SJSA1 (cell line): ENCODE measurements around the gene SDHA. TPM values are rescaled to one million over a fixed set of nuclear protein-coding genes. Genes with fewer than 3 reads are reported as not detected.

Experiments used
- DNase-seq, 2 experiments: peaks; one replicate each; pipeline ENCODE4 v3.0.0-alpha.2; 2015 to 2020; ENCODE audit warnings: low spot score in 2 of 2, low read depth in 1 of 2
- H3K27ac ChIP-seq: fragments of 250-450 bp; sonication (Bioruptor Pico); 2 replicates; pipeline ENCODE4 v1.5.1; 2020; ENCODE audit warnings: mild to moderate bottlenecking, moderate library complexity
- H3K27me3 ChIP-seq: fragments of 250-450 bp; sonication (Bioruptor Pico); replicated peaks from 2 replicates; pipeline ENCODE4 v1.5.1; 2020; ENCODE audit warnings: mild to moderate bottlenecking, moderate library complexity
- H3K36me3 ChIP-seq: fragments of 250-450 bp; sonication (Bioruptor Pico); 2 replicates; pipeline ENCODE4 v1.5.1; 2020; ENCODE audit warnings: mild to moderate bottlenecking
- H3K4me1 ChIP-seq: fragments of 250-450 bp; sonication (Bioruptor Pico); replicated peaks from 2 replicates; pipeline ENCODE4 v1.6.1; 2021; ENCODE audit warnings: mild to moderate bottlenecking
- H3K4me3 ChIP-seq: fragments of 250-450 bp; sonication (Bioruptor Pico); 2 replicates; pipeline ENCODE4 v1.5.1; 2020; ENCODE audit warnings: mild to moderate bottlenecking
- H3K9me3 ChIP-seq: fragments of 250-450 bp; sonication (Bioruptor Pico); replicated peaks from 2 replicates; pipeline ENCODE4 v1.5.1; 2020; ENCODE audit warnings: mild to moderate bottlenecking
- total RNA-seq: library from RNA; depleted of rRNA; stranded (reverse); fragments of >200 nt; shearing (Covaris generic); gene quantifications from 2 replicates; pipeline ENCODE4 v1.2.3, GENCODE V29; 2014

SDHA gene
- total RNA-seq, 1 experiment from 2014 or later = 57.1 TPM

- no peak for DNase-seq
- H3K27me3 ChIP-seq = no peaks in the 10 kb centered on the region
- H3K36me3 ChIP-seq = no peaks in the 10 kb centered on the region
- H3K4me3 ChIP-seq = no peak overlapping the region
- H3K4me1 ChIP-seq = no peaks in the 10 kb centered on the region
- no peak overlapping the region for H3K27ac ChIP-seq
- H3K9me3 ChIP-seq = no peaks in the 10 kb centered on the region
Observed at GRCh38 chr5:197892-198489, 20.1 kb upstream of the SDHA start.

GRCh38 chr5:198516-199196 is 19.5 kb upstream of the SDHA start:
- H3K9me3 ChIP-seq = no peaks in the 10 kb centered on the region
- H3K36me3 ChIP-seq = peaks cover 1% of the 10 kb centered on the region
- no peak overlapping the region for H3K27ac ChIP-seq
- H3K27me3 ChIP-seq = no peaks in the 10 kb centered on the region
- no peak overlapping the region for H3K4me3 ChIP-seq
- no peaks in the 10 kb centered on the region for H3K4me1 ChIP-seq
- no peak for DNase-seq

GRCh38 chr5:199197-199949 is 18.7 kb upstream of the SDHA start:
- Histone ChIP-seq H3K27me3 (no peaks in the 10 kb centered on the region), H3K9me3 (no peaks in the 10 kb centered on the region), H3K27ac (no peak overlapping the region), H3K4me1 (no peaks in the 10 kb centered on the region), H3K4me3 (no peak overlapping the region), H3K36me3 (peaks cover 8% of the 10 kb centered on the region)
- no peak for DNase-seq

- H3K9me3 ChIP-seq = no peaks in the 10 kb centered on the region
- H3K27ac ChIP-seq = no peak overlapping the region
- peaks cover 16% of the 10 kb centered on the region for H3K36me3 ChIP-seq
- DNase-seq = no peak
- no peak overlapping the region for H3K4me3 ChIP-seq
- no peaks in the 10 kb centered on the region for H3K27me3 ChIP-seq
- no peaks in the 10 kb centered on the region for H3K4me1 ChIP-seq
Observed at GRCh38 chr5:199950-200645, 18.0 kb upstream of the SDHA start.

- Histone ChIP-seq H3K27ac (no peak overlapping the region), H3K4me3 (no peak overlapping the region), H3K9me3 (no peaks in the 10 kb centered on the region), H3K27me3 (no peaks in the 10 kb centered on the region), H3K36me3 (peaks cover 19% of the 10 kb centered on the region), H3K4me1 (no peaks in the 10 kb centered on the region)
- no peak for DNase-seq
Observed at GRCh38 chr5:200985-201384, 17.1 kb upstream of the SDHA start.

- Histone ChIP-seq H3K27me3 (no peaks in the 10 kb centered on the region), H3K4me1 (no peaks in the 10 kb centered on the region), H3K36me3 (peaks cover 19% of the 10 kb centered on the region), H3K27ac (no peak overlapping the region), H3K4me3 (no peak overlapping the region), H3K9me3 (no peaks in the 10 kb centered on the region)
- no peak for DNase-seq
Observed at GRCh38 chr5:201672-202071, 16.4 kb upstream of the SDHA start.

GRCh38 chr5:203246-203930 is 14.7 kb upstream of the SDHA start:
- Histone ChIP-seq H3K4me3 (no peak overlapping the region), H3K27ac (no peak overlapping the region), H3K36me3 (peaks cover 19% of the 10 kb centered on the region), H3K4me1 (0 out of 2 replicates have a peak, but pooled peaks cover under 1% of the 10 kb centered on the region), H3K27me3 (no peaks in the 10 kb centered on the region), H3K9me3 (no peaks in the 10 kb centered on the region)
- no peak for DNase-seq

GRCh38 chr5:204001-204400 is 14.1 kb upstream of the SDHA start:
- Histone ChIP-seq H3K27ac (no peak overlapping the region), H3K27me3 (no peaks in the 10 kb centered on the region)

GRCh38 chr5:204462-204861 is 13.7 kb upstream of the SDHA start:
- Histone ChIP-seq H3K4me1 (0 out of 2 replicates have a peak, but pooled peaks cover 5% of the 10 kb centered on the region), H3K36me3 (peaks cover 19% of the 10 kb centered on the region), H3K27ac (no peak overlapping the region), H3K9me3 (no peaks in the 10 kb centered on the region), H3K4me3 (no peak overlapping the region), H3K27me3 (no peaks in the 10 kb centered on the region)
- no peak for DNase-seq

More at GRCh38 chr5:204001-204400, 14.1 kb upstream of the SDHA start:
- Histone ChIP-seq H3K36me3 (peaks cover 19% of the 10 kb centered on the region), H3K9me3 (no peaks in the 10 kb centered on the region), H3K4me3 (no peak overlapping the region), H3K4me1 (0 out of 2 replicates have a peak, but pooled peaks cover 5% of the 10 kb centered on the region)
- DNase-seq = no peak

GRCh38 chr5:204966-205670 is 13.0 kb upstream of the SDHA start:
- H3K27ac ChIP-seq = no peak overlapping the region
- H3K4me1 ChIP-seq = 0 out of 2 replicates have a peak, but pooled peaks cover 5% of the 10 kb centered on the region
- peaks cover 19% of the 10 kb centered on the region for H3K36me3 ChIP-seq
- DNase-seq = no peak
- no peak overlapping the region for H3K4me3 ChIP-seq
- no peaks in the 10 kb centered on the region for H3K9me3 ChIP-seq
- H3K27me3 ChIP-seq = no peaks in the 10 kb centered on the region

- H3K4me1 ChIP-seq = 0 out of 2 replicates have a peak, but pooled peaks cover 5% of the 10 kb centered on the region
- H3K27ac ChIP-seq = no peak overlapping the region
- no peaks in the 10 kb centered on the region for H3K27me3 ChIP-seq
- no peak overlapping the region for H3K4me3 ChIP-seq
- no peaks in the 10 kb centered on the region for H3K9me3 ChIP-seq
- H3K36me3 ChIP-seq = peaks cover 19% of the 10 kb centered on the region
- DNase-seq = no peak
Observed at GRCh38 chr5:206406-206805, 11.7 kb upstream of the SDHA start.

GRCh38 chr5:206927-207536 is 11.1 kb upstream of the SDHA start:
- H3K27me3 ChIP-seq = no peaks in the 10 kb centered on the region
- no peak overlapping the region for H3K27ac ChIP-seq
- peaks cover 19% of the 10 kb centered on the region for H3K36me3 ChIP-seq
- DNase-seq = no peak
- 0 out of 2 replicates have a peak, but pooled peaks cover 5% of the 10 kb centered on the region for H3K4me1 ChIP-seq
- H3K9me3 ChIP-seq = no peaks in the 10 kb centered on the region
- H3K4me3 ChIP-seq = no peak overlapping the region
